Activated T-cell treated with anti-CD3 and anti-CD28 coated beads, Interleukin-2, amount 50 U/mL, for 4 hours (primary cell): Measurements from ENCODE around the gene TC2N. TPM values are rescaled to one million over a fixed set of nuclear protein-coding genes. Genes with fewer than 3 reads are reported as not detected.

Experiments used
- ATAC-seq, 2 donors: fragments of 200-7000 bp; cut with Tn5 transposase; one replicate each; pipeline ENCODE4 v1.10.0; 2021
- DNase-seq: peaks from one replicate; pipeline ENCODE4 v3.0.0-alpha.2; 2020
- H3K27me3 Mint-ChIP-seq: one replicate; pipeline ENCODE4 v1.8.0; 2021; ENCODE audit warnings: low read depth, mixed read lengths
- H3K36me3 Mint-ChIP-seq: one replicate; pipeline ENCODE4 v1.8.0; 2022; ENCODE audit warnings: mixed read lengths; ENCODE audit not compliant: insufficient read depth
- H3K4me1 Mint-ChIP-seq: one replicate; pipeline ENCODE4 v1.8.0; 2021; ENCODE audit warnings: low read depth, mixed read lengths
- H3K4me3 Mint-ChIP-seq: one replicate; pipeline ENCODE4 v1.8.0; 2021; ENCODE audit warnings: mild to moderate bottlenecking, moderate library complexity, mixed read lengths
- H3K9me3 Mint-ChIP-seq: one replicate; pipeline ENCODE4 v1.8.0; 2021; ENCODE audit warnings: mixed read lengths
- total RNA-seq, 3 donors: library from RNA; stranded (reverse); gene quantifications; one replicate each; pipeline ENCODE4 v1.2.1, GENCODE V29; 2021

Gene TC2N
- total RNA-seq, 3 donors from 2014 or later: 9.4 to 12.9 (median 10.7) TPM

GRCh38 chr14:91897106-91897701 is 29.9 kb upstream of the TC2N start:
- Mint-ChIP-seq H3K36me3 (no peaks in the 10 kb centered on the region), H3K27me3 (no peaks in the 10 kb centered on the region), H3K4me3 (no peak overlapping the region), H3K9me3 (no peaks in the 10 kb centered on the region), H3K4me1 (peaks cover 22% of the 10 kb centered on the region)
- DNase-seq (no peak), ATAC-seq (no peak)

DNA sequence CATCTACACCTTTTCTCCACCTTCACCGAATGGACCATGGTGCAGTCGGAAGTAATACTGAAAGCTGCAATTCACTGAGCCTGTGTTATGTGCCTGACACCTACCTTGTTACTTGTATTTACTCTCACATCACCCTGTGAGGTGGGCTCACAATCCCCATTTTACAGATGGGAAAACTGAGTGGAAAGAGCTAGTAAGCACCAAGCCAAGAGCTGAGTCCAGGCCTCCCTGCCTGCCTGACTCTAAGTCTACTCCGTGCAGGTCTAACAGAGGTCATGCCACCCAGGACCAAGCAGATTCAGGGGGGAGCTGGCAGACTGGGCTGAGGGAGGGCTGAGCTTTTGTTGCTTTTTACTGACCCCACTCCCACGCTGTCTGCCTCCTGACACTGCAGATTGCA is 29.1 kb upstream of the TC2N start:
- H3K9me3 Mint-ChIP-seq: no peaks in the 10 kb centered on the region
- H3K27me3 Mint-ChIP-seq: no peaks in the 10 kb centered on the region
- no peak overlapping the region for H3K4me3 Mint-ChIP-seq
- ATAC-seq (no peak), DNase-seq (no peak)
- H3K36me3 Mint-ChIP-seq: no peaks in the 10 kb centered on the region
- H3K4me1 Mint-ChIP-seq: peaks cover 30% of the 10 kb centered on the region

DNA sequence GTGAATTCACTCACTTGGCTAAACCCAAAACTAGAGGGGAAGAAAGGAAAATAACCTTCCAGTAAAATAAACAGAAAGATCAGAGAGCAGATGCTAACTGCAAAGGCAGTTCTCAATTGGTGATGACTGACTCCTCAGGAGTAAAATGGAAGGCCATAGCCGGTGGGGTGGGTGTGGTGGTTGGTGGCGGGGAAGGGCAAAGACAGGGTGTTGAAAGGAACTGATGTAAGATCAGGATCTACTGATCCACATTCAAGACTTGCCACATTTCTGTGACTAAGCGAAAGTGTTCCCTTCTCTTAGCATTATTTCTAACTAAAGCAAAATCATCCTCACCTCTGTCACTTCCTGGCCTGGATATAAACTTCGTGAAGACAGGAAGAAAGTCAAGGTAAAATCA is 26.3 kb upstream of the TC2N start:
- Mint-ChIP-seq H3K36me3 (no peaks in the 10 kb centered on the region), H3K4me1 (peaks cover 54% of the 10 kb centered on the region), H3K4me3 (no peak overlapping the region), H3K9me3 (no peaks in the 10 kb centered on the region), H3K27me3 (no peaks in the 10 kb centered on the region)
- DNase-seq (no peak), ATAC-seq (peak; percentile 33 to 59)

- ATAC-seq (peak; percentile 32 to 47), DNase-seq (no peak)
- Mint-ChIP-seq H3K36me3 (no peaks in the 10 kb centered on the region), H3K4me1 (peaks cover 56% of the 10 kb centered on the region), H3K4me3 (no peak overlapping the region), H3K27me3 (no peaks in the 10 kb centered on the region), H3K9me3 (no peaks in the 10 kb centered on the region)
Observed at GRCh38 chr14:91893007-91893406, 25.7 kb upstream of the TC2N start.

DNA sequence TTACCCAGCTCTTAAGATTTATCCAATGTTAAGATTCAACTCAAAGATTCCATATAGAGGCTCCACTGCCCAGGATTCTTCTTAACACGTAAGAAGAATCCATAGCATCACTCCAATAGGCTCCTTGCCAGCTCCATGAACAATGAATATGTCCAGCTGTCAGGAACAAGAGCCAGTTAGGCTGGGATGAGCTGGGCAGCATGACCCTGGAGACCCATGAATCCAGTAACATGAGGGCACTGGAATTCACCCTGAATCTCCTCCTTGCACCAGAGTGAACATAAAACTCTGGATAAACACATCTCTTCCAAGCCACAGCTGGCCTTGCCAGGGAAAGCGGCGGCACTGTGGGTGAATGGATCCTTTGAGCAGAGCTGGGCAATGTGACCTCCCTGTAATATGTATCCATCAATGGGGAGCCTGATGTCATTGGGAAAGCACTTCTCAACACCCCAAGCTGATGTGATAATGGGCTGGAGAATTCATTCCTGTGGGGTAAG is 24.4 kb upstream of the TC2N start:
- H3K4me3 Mint-ChIP-seq: no peak overlapping the region
- H3K36me3 Mint-ChIP-seq: no peaks in the 10 kb centered on the region
- no peak for ATAC-seq
- no peaks in the 10 kb centered on the region for H3K27me3 Mint-ChIP-seq
- peaks cover 56% of the 10 kb centered on the region for H3K4me1 Mint-ChIP-seq
- DNase-seq: no peak
- no peaks in the 10 kb centered on the region for H3K9me3 Mint-ChIP-seq

DNA sequence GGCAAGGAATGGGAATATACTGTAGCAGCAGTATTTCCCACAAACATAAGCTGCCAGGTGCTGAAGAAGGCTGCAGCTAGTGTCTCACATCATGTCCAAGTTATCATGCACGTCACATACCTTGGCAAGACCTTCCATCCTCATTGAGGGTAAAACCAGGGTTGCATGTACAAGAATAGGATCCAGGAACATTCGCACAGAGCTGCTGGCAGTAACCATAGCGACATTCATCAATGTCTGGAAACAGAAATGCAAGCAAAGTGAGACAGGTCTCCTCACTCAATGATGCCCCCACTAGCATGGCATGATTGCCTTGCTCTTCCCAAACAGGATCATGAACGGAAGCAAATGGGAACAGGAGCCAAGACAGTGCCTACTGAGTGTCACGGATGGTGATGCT is 23.8 kb upstream of the TC2N start:
- H3K9me3 Mint-ChIP-seq: no peaks in the 10 kb centered on the region
- peaks cover 56% of the 10 kb centered on the region for H3K4me1 Mint-ChIP-seq
- DNase-seq (no peak), ATAC-seq (no peak)
- no peaks in the 10 kb centered on the region for H3K27me3 Mint-ChIP-seq
- no peak overlapping the region for H3K4me3 Mint-ChIP-seq
- H3K36me3 Mint-ChIP-seq: no peaks in the 10 kb centered on the region

DNA sequence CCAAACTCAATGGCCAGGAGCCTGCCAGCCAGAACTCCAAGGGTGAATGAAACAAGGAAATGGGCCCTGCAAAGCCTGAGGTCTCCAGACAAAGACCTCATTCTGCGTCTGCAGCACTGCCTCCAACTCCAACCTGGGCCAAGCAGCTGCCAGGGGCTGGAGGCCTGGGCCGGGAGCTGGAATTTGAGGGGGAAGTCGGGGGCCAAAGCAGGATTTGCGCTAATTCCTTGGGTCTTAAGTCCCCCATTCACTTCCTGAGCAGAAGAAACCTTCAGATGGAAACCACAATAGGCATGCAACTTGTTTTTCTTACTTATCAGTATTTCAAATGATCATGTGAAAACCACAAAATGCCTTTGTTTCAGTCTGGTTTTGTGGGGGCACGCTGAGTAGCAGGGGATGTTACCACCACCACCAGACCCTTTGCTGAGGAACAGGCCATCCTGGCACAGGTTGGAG is 23.0 kb upstream of the TC2N start:
- peak; percentile 30 to 40 for ATAC-seq
- peaks cover 56% of the 10 kb centered on the region for H3K4me1 Mint-ChIP-seq
- DNase-seq: no peak

DNA sequence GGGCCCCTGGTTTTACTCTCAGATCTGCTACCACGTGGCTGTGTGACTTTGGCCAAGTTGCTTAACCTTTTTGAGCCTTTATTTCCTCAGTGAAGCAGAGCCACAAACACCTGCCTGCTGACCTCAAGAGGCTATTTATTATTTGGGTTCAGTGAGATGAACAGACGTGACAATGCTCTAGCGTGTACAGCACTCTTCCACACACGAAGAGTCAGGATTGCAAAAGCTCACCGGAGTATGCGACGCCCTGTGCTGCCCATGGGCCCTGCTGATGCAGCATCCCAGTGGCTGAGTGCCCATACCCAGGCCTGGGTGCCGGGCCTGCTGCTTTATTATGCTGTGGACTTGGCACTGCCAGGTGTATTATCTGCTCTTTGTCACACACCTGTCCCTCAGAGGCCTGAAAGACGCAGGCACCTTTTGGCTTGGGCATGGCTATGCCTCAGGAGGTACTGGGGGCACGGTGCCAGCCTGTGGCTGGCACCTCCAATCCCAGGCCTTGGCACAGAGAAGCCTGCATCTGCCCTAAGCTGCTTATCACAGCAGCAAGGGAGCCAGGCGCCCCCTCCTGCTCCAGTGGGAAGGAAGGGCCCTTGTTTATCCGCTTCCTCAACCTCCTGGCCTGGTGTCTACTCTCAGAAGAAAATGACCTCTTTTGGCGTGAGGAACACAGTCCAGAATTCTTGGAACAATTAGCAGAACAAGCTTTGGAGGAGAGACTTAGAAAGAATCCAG is 22.3 kb upstream of the TC2N start:
- DNase-seq (no peak), ATAC-seq (no peak)
- no peaks in the 10 kb centered on the region for H3K27me3 Mint-ChIP-seq
- no peaks in the 10 kb centered on the region for H3K36me3 Mint-ChIP-seq
- H3K4me3 Mint-ChIP-seq: no peak overlapping the region
- no peaks in the 10 kb centered on the region for H3K9me3 Mint-ChIP-seq
- peaks cover 54% of the 10 kb centered on the region for H3K4me1 Mint-ChIP-seq

More for the DNA sequence above, 23.0 kb upstream of the TC2N start:
- H3K9me3 Mint-ChIP-seq: no peaks in the 10 kb centered on the region
- no peak overlapping the region for H3K4me3 Mint-ChIP-seq
- H3K36me3 Mint-ChIP-seq: no peaks in the 10 kb centered on the region
- no peaks in the 10 kb centered on the region for H3K27me3 Mint-ChIP-seq

GRCh38 chr14:91888641-91889476 is 21.5 kb upstream of the TC2N start:
- DNase-seq (no peak), ATAC-seq (no peak)
- Mint-ChIP-seq H3K36me3 (no peaks in the 10 kb centered on the region), H3K4me3 (no peak overlapping the region), H3K4me1 (peaks cover 51% of the 10 kb centered on the region), H3K9me3 (no peaks in the 10 kb centered on the region), H3K27me3 (no peaks in the 10 kb centered on the region)

- no peak for ATAC-seq
- no peak overlapping the region for H3K4me3 Mint-ChIP-seq
Observed at GRCh38 chr14:91886961-91887360, 19.6 kb upstream of the TC2N start.

DNA sequence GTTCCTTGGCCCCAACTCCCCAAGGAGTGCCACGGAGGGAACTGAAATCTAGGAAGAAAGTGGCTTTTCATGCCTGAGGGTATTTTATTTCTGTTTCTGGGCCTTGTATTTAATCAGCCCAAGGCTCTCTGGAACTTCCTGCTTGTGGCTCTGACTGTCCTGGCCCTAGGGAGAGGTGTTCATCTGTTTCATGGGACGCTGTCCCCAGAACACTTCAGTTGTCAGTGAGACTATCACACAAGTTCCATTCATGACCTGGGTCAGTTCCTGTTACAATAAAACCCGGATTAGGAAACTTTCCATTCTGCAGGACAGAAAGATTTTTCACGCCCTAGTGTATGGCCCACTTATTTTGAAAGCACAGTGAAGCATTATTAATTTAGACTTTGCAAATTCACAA is 18.5 kb upstream of the TC2N start:
- peaks cover 28% of the 10 kb centered on the region for H3K4me1 Mint-ChIP-seq

More at GRCh38 chr14:91886961-91887360, 19.6 kb upstream of the TC2N start:
- H3K27me3 Mint-ChIP-seq: no peaks in the 10 kb centered on the region
- no peaks in the 10 kb centered on the region for H3K9me3 Mint-ChIP-seq
- no peak for DNase-seq
- H3K4me1 Mint-ChIP-seq: peaks cover 33% of the 10 kb centered on the region
- H3K36me3 Mint-ChIP-seq: no peaks in the 10 kb centered on the region

GRCh38 chr14:91885113-91885712 is 17.9 kb upstream of the TC2N start:
- DNase-seq (no peak), ATAC-seq (no peak)
- no peaks in the 10 kb centered on the region for H3K9me3 Mint-ChIP-seq
- no peaks in the 10 kb centered on the region for H3K27me3 Mint-ChIP-seq
- peaks cover 28% of the 10 kb centered on the region for H3K4me1 Mint-ChIP-seq
- no peaks in the 10 kb centered on the region for H3K36me3 Mint-ChIP-seq
- H3K4me3 Mint-ChIP-seq: no peak overlapping the region

More for the DNA sequence above, 18.5 kb upstream of the TC2N start:
- Mint-ChIP-seq H3K27me3 (no peaks in the 10 kb centered on the region), H3K36me3 (no peaks in the 10 kb centered on the region), H3K9me3 (no peaks in the 10 kb centered on the region), H3K4me3 (no peak overlapping the region)
- ATAC-seq: no peak
- no peak for DNase-seq

DNA sequence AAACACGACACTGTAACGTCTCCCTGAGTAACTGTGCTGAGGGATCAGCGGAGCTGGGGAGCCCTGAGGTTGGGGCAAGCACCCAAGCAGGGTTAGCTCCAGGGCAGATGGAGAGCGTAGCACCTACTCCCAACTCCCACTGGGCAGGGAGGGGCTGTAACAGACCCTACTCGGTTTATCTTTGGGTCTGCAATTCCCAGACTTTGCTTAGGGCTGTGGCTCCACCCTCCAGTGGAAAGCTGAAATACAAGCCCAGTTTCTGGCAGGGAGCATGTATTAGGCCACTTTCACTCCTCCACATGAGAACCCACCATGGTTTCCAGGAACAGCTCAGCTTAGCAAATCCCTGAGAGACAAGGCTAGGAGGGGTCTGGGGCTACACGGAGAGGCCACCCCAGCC is 17.3 kb upstream of the TC2N start:
- Mint-ChIP-seq H3K36me3 (no peaks in the 10 kb centered on the region), H3K4me3 (no peak overlapping the region), H3K4me1 (peaks cover 28% of the 10 kb centered on the region), H3K9me3 (no peaks in the 10 kb centered on the region), H3K27me3 (no peaks in the 10 kb centered on the region)
- ATAC-seq (no peak), DNase-seq (no peak)

DNA sequence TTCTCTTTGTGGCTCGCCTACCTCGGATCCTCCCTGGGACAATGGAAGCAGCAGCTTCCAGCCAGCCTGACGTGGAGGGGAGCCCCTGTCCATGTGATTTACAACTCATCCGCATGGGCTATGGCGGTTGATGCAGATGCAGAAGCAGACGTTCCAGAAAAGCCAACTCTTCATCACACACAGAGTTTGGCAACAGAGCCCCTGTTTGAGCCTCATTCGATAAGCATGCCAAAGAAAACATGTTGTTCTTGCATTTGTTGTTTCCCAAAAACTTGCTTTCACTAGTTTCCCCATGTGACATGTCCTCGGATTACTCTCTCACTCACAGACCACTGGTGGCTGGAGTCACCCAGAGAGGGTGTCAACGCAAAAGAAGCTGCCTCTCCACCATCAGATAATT is 16.4 kb upstream of the TC2N start:
- DNase-seq (no peak), ATAC-seq (no peak)
- Mint-ChIP-seq H3K9me3 (no peaks in the 10 kb centered on the region), H3K4me3 (no peak overlapping the region), H3K27me3 (no peaks in the 10 kb centered on the region), H3K4me1 (peaks cover 25% of the 10 kb centered on the region), H3K36me3 (no peaks in the 10 kb centered on the region)
